GM12865 (cell line): ENCODE data around the gene SPINK5.

ENCODE experiments used
- DNase-seq: peaks from one replicate; pipeline ENCODE4 v3.0.0; 2010; ENCODE audit warnings: low read depth
- H3K4me3 ChIP-seq: 2 replicates; pipeline ENCODE4 v1.5.1; 2011; ENCODE audit warnings: mild to moderate bottlenecking, low read depth, low read length, control low read depth
- CTCF ChIP-seq: IDR thresholded peaks from 2 replicates; pipeline ENCODE4 v1.5.1; 2011; ENCODE audit warnings: low read length, control low read depth, low read depth, inconsistent platforms; ENCODE audit not compliant: insufficient read depth; ENCODE audit errors: missing control alignments

Gene SPINK5

DNA sequence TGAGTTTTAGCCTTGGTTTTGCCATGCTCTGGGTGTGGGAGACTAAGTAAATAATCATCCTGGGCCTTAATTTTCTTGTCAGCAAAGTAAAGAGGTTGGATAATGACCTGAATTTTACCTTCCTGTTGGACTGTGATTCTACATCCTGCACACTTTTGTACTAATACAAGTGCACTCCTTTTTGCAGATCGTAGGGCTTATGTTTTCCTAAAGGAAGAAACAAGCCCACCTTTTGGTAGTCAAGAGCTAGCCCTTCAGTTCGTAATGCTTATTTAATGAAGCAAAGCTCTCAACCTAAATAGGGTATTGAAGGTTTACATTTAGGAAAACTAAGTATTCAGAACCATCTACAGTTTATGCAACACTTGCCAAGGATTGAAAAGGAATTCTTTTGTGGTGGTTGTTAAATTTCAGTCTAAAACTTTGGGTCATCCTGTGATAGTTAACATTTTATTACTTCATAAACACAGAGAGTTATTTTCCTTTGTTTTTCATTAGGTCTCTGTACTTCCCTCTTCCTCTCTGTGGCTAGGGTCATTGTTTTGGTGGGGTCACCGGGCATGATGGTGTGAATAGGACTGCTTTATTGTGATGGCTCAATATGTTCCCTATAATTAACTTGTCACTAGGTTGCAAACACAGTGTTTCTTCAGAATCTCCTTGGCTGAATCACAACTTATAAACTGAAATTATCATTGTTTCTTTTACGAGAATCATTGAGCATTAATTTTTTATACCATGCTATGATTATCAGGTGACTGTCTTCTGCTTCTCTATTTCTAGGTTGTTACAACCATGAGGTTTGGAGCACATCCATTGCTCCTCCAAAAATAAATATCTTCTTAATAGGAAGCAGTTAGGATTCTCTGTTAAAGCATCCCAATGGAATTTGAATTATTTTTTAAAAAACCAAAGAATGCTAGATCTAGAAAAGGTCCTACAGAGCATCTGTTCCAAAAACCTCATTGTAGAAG is 28.5 kb downstream of the SPINK5 start:
- DNase-seq: no peak
- no peak overlapping the region for H3K4me3 ChIP-seq
- TF ChIP-seq CTCF: no peak

GRCh38 chr5:148094336-148094735 is 30.6 kb downstream of the SPINK5 start:
- H3K4me3 ChIP-seq: no peak overlapping the region
- TF ChIP-seq CTCF: no peak
- DNase-seq: no peak

DNA sequence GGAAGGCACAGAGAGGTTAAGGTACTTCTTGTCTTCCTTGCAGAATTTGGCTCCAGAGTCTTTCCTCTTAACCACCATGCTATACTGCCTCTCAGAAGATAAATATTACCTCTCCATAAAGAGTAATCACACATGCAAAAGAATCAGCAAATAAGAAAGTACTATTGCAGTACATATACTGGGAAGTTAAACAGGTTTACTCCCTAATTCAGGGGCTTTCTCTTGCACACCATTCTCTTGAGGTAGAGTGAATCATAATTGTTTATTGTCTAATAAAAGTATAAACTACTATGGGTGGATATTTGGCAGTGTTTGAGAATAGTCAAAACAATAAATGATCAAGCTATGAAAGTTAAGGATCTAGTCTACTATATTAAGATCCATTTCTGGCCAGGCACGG is 40.4 kb downstream of the SPINK5 start:
- no peak overlapping the region for H3K4me3 ChIP-seq
- TF ChIP-seq CTCF: no peak
- DNase-seq: no peak

DNA sequence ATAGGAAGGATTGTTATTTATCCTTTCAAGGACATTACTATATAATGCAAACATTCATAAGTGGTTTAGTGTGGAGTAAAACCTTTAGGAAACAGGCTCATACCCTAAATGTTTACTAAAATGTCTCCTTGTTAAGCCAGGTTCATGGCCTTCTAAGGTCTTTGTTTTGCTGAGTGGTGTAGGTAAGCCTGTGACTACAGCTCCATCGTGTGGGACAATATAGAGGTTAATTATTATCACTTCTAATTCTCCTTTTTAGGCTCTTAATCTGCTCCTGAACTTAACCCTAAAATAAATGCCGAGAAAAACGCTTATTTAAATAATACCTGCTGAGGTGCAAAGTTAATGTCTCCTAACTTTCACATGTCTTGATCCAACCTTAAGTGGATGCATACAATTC is 43.8 kb downstream of the SPINK5 start:
- no peak overlapping the region for H3K4me3 ChIP-seq
- no peak for DNase-seq
- no peak for TF ChIP-seq CTCF

DNA sequence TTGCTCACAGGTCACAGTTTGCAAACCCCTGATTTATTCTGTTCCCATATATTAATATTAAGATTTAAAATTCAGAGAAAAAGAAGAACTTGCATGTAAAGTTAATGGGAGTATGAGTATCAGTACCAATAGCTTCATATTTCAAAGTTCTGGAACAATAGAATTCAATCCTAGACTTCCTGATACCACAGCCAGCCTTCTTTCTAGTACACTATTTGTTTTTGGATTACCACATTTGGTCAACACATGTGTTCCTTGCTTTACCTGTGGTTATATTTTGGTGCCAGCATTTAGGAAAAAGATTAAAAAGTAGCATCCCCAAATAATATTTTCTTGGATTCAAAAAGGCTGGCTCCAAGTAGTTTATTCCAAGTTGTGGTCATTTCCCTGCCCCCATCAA is 49.5 kb downstream of the SPINK5 start:
- no peak for DNase-seq
- no peak for TF ChIP-seq CTCF
- H3K4me3 ChIP-seq: no peak overlapping the region

- DNase-seq: no peak
- no peak overlapping the region for H3K4me3 ChIP-seq
- TF ChIP-seq CTCF: no peak
Observed at GRCh38 chr5:148120317-148120716, 56.5 kb downstream of the SPINK5 start.
